ENCODE measurements around the gene SKOR1. TPM values are rescaled to one million over a fixed set of nuclear protein-coding genes. Genes with fewer than 3 reads are reported as not detected.

The SKOR1 gene
- total RNA-seq, 1 donor from 2014 or later, result not detected

GRCh38 chr15:67794832-67795574 lies 30.3 kb upstream of the SKOR1 start:
- DNase-seq, result no peak

GRCh38 chr15:67796196-67797127 lies 28.8 kb upstream of the SKOR1 start:
- DNase-seq, result peak; percentile 48

- no peak for DNase-seq
These were observed 25.5 kb upstream of the SKOR1 start for GRCh38 chr15:67799801-67800205.

- no peak for DNase-seq
These were observed 24.2 kb upstream of the SKOR1 start for GRCh38 chr15:67801142-67801541.

- no peak for DNase-seq
These were observed 23.1 kb upstream of the SKOR1 start for GRCh38 chr15:67801926-67802914.

- no peak for DNase-seq
These were observed 22.0 kb upstream of the SKOR1 start for GRCh38 chr15:67803299-67803698.

GRCh38 chr15:67803996-67804843 lies 21.1 kb upstream of the SKOR1 start:
- peak; percentile 30 for DNase-seq

GRCh38 chr15:67805008-67805665 lies 20.2 kb upstream of the SKOR1 start:
- DNase-seq, result no peak

- no peak for DNase-seq
These were observed 19.4 kb upstream of the SKOR1 start for GRCh38 chr15:67805666-67806516.

GRCh38 chr15:67806536-67806935 lies 18.8 kb upstream of the SKOR1 start:
- no peak for DNase-seq

- DNase-seq, result no peak
These were observed 18.2 kb upstream of the SKOR1 start for GRCh38 chr15:67807141-67807540.

GRCh38 chr15:67807836-67808235 lies 17.5 kb upstream of the SKOR1 start:
- DNase-seq, result no peak

GRCh38 chr15:67808821-67809220 lies 16.5 kb upstream of the SKOR1 start:
- no peak for DNase-seq

- DNase-seq, result no peak
These were observed 15.9 kb upstream of the SKOR1 start for GRCh38 chr15:67809441-67809840.

- DNase-seq, result no peak
These were observed 15.4 kb upstream of the SKOR1 start for GRCh38 chr15:67809866-67810265.

GRCh38 chr15:67812241-67812644 lies 13.1 kb upstream of the SKOR1 start:
- no peak for DNase-seq

- DNase-seq, result no peak
These were observed 12.1 kb upstream of the SKOR1 start for GRCh38 chr15:67813104-67813634.

- DNase-seq, result no peak
These were observed 10.2 kb upstream of the SKOR1 start for GRCh38 chr15:67815036-67815592.

- no peak for DNase-seq
These were observed 8.6 kb upstream of the SKOR1 start for GRCh38 chr15:67816668-67817067.

Measured in dermis blood vessel endothelial cell (primary cell).